GM21390 (cell line): Measurements from ENCODE around the gene MTA1.
A peak's percentile ranks its signal among the peaks of the same experiment; 100 is the strongest.

ENCODE experiments used
- ATAC-seq: cut with Tn5 transposase; IDR thresholded peaks from one replicate; pipeline ENCODE4 v1.9.1; 2021; ENCODE audit not compliant: unreplicated experiment

The MTA1 gene

DNA sequence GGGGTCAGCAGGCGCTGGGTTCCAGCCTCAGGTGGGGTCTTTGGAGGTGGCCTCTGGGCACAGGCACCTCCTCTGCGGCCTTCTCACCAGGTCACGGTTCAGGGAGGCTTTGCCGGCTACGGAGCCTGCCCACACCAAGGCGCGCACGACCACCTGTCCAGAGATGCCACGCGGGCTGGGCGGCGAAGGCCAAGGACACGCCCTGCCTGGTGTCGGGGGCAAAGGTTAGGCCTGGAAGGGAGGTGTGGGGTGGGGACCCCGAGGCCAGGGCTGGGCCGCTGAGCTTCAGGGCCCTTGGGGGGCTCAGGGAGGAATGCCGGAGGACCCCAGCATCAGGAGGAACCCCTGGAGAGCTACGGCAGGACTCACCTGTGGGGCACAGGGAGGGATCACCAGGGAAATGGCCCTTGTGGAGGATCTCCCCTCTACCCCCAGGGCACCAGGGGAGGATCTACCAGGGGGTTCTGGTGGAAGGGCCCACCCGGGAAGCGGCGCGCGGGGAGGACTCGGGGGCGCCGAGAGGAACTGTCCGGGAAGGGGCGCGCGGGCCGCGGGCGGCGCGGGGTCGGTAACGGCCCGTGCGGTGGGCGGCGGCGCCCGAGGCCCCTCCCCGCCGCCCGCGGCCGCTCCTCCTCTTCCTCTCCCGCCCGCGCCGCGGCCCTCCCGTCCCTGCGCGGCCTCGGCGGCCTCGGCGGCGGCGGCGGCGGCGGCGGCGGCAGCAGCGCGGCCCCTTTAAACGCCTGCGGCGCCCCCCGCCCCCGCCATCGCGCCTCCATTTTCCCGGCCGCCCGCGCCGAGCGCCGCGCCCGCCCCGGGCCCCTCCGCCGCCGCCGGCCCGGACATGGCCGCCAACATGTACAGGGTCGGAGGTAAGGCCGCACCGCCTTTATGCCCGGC, at the start of gene MTA1:
TSS of gene MTA1 (plus strand) at position 633 of the 897 bp plus-strand sequence. CDS start at position 842, 209 bp downstream.
- ATAC-seq: peak; percentile 43

DNA sequence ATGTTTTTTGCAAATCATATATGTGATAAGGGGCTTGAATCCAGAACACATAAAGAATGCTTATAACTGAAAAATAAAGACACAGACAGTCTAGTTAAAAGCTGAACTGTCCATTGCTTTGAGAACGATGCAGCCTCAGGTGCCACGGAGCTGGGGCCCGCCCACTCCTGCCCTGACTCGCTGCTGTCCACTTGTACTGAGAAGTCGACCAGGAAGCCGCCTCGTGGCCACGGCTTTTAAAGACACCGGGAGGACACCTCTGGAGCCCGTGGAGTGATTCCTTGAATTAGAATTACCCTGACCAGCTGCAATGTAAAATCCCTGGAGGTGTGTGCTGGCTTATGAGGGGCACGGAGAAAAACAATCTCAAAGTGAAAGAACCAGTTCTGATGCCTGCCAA, 45.2 kb upstream of the MTA1 start:
- ATAC-seq: no peak

DNA sequence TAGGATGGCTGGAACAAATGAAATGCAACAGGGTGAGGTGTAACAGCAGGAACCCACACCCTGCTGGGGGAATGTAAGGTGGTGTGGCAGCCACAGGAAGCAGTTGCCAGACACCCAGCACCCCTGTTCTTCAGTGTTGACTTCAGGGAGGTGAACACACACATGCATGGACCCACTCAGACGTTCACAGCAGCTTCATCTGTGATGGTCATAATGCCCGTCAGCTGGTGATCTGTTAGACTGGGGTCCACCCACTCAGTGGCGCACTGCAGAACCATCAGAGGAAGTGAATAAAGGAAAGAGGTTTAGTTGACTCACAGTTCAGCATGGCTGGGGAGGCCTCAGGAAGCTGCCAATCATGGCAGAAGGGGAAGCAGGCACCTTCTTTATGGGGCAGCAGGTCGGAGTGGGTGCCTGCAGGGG, 44.0 kb upstream of the MTA1 start:
- no peak for ATAC-seq

DNA sequence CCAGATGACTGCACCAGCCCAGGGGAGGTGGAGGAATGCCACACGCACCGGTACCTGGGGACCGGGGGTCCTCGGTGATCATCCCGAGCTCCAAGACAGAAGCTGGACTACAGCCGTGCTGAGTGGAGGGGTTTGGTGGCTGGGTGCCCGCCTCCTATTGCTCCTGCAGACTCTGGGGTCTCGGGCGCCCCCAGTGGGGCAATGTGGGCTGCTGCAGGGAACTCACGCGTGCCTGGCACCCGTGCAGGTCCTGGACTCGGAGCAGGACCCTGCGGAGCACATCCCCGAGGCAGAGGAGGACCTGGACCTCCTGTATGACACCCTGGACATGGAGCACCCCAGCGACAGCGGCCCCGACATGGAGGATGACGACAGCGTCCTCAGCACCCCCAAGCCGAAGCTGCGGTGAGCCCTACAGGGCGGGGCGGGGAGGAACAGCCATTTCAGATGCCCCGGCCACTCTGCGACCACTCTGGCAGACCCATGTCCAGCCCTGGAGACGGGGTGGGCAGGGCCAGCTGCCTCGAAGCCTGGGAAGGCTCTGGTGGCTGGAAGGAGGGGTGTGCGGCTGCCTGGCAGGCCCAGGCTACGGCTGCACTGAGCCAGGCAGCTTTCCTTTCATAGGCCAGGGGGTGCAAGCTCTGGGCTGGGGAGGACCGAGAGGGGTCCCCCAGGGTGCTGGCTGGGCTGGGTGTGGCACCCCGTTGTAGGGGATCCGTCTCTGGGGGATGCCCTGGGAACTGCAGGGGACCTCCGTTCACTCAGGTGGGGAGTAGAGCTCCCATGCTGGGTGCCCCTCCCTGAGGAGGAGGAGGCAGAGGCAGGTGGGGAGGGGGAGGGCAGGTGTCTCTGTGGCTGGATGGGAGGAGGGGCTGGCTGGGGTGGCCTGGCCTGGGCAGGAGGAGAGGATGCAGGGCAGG, 42.8 kb upstream of the MTA1 start:
- ATAC-seq: no peak

DNA sequence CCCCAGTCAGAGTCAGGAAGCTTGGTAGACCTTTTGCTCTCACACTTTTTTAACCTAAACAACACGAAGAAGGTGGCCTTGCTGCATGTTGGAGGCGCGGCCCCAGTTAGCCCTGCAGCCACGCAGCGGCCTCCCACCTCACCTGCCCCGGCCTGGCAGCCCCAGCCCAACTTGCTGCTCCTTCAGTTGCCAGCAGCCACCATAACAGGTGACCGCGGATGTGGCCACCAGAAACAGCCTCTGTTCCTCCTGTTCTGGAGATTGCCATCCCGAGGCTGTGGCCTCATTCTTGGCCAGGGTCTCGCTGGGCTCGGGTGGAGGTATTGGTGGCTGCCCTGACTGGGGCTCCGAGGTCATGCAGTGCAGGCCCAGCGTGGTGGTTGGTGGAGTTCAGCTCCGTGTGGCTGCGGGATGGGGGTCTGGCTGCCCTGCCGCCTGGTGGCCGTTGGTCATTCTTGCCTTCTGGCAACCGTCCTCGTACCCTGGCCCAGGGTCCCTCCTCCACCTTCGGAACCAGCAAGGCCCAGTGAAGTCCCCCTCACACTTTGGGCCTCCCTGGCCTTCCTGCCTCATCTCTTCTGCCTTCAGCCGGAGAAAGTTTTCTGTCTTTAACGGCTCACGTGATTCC, 42.0 kb upstream of the MTA1 start:
- ATAC-seq: no peak

DNA sequence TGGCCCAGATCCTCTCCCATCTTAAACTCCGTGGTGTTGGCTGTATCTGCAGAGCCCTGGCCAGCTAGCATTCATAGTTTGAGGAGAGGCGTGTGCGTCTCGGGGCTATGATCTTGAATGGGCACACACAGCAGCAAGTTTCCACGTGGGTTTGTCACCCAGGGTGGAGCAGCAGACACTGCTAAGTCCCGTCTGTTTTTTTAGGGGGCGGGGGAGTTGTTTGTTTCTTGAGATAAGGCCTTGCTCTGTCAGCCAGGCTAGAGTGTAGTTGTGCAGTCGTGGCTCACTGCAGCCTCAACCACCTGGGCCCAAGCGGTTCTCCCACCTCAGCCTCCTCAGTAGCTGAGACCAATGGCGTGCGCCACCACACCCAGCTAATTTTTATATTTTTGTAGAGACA, 41.4 kb upstream of the MTA1 start:
- ATAC-seq: no peak

DNA sequence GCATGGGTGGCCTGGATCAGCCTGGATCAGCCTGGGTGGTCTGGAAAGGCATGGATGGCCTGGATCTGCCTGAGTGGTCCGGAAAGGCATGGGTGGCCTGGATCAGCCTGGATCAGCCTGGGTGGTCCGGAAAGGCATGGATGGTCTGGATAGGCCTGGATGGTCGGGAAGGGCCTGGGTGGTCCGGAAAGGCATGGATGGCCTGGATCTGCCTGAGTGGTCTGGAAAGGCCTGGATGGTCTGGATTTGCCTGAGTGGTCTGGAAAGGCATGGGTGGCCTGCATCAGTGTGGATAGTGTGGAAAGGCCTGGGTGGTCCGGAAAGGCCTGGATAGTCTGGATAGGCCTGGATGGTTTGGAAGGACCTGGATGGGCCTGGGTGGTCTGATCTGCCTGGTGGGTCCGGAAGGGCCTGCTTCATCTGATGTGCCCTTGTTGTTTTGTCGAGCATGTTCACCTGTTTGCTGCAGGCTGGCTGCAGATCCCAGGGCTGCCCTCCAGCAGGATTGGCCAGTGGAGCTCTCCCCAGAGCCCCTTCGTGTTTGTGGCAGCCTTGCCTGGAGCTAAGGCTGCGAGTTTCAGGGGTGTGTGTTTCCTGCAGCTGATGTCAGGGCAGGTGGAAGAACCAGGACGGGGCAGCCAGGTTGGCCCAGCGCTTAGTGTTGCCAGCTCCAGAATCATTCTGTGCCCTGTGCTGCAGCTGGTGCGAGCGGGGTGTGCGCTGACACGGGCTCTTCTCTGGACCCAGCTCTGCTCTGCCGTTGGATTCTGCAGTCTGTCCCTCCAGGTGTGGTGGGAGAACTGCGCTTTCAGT, 40.5 kb upstream of the MTA1 start:
- ATAC-seq: no peak

DNA sequence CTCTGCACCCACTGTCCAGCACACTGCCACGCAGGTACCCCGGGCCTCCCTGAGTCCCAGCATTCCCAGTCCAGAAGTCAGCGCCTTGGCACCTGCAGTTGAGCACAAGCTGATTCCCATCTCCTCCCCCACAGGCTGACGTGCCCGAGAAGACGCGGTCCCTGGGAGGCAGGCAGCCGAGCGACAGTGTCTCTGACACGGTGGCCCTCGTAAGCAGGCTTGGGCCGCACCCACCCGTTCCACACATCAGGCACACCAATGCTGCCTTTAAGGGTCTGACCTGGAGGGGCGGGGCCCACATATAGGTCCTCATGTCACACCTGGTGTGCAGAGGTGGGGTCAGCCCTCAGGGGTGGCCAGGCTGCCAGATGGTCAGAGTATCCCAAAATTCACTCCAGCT, 39.7 kb upstream of the MTA1 start:
- ATAC-seq: no peak

DNA sequence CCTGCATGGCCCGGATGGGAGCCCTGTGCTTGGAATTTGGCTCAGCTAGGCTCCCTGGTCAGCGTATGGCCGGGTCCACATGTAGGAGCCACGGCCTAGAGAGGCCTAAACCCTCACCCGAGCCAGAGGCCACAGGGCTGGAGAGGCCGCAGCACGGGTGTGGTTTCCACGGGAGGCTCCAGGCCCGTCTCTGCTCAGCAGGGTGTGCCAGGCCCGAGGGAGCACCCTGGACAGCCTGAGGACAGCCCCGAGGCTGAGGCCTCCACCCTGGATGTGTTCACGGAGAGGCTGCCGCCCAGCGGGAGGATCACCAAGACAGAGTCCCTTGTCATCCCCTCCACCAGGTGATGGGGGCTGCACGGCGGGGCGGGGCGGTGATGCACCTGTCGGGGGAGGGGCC, 38.9 kb upstream of the MTA1 start:
- no peak for ATAC-seq

DNA sequence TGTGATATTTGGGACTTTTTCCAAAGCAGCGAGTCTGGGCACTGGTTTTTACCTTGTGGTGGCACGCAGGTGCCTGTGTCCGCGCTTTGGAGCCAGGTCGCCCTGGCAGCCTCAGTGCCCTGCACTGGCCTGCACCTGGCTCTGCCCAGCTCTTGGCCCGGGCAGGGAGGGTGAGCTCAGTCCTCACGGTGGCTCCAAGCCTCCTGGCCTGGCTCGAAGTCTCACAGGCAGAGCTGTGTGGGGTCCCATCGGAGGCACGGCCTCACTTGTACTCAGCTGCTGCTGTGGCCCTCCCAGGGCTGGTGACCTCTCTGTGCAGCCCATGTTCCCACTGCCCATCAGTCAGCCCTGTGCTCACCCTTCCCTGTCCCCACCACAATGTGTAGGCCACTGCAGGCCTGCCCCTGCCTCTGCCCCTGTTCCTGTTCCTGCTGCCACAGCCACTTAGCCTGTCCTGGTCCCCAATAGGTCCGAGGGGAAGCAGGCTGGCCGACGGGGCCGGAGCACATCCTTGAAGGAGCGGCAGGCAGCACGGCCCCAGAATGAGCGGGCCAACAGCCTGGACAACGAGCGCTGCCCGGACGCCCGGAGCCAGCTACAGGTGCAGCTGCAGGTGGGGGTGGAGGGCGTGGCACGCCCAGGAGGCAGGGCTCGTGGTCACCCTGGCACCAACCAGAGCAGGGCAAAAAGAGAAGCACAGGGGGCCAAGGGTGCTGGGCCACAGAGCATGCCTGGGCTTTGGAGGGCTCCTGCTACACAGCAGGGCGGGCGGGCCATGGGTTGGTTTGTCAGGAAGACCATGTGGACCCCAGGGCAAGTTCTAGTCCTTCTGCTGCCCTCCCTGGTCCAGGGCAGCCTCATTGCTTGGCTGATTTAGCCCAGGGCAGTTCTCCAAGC, 37.9 kb upstream of the MTA1 start:
- no peak for ATAC-seq

DNA sequence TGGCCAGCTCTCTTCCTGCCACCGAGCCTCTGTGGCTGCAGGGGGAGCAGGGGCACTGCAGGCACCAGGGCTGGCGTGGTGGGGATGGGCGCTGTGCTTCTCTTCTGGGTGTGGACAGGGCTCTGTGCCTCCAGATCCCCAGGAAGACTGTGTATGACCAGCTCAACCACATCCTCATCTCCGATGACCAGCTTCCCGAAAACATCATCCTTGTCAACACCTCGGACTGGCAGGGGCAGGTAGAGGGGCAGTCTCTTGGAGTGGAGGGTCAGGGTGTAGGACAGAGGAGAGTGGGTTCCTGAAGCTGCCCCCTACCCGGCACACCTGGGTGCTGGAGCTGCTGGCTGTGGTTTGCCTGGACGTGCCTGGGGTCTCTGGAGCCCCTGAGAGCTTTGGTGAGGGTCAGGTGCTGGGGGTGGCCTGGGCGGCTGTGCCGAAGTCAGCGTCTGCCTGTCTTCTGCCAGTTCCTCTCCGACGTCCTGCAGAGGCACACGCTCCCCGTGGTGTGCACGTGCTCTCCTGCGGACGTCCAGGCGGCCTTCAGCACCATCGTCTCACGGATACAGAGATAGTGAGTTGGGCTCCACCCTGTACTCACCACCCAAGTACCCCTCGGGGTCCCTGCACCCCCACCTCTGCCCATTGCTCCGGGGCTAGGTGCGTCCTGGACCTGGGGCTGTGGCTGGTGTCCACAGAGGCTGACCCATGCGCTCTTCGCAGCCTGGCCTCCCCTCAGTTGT, 37.1 kb upstream of the MTA1 start:
- no peak for ATAC-seq

DNA sequence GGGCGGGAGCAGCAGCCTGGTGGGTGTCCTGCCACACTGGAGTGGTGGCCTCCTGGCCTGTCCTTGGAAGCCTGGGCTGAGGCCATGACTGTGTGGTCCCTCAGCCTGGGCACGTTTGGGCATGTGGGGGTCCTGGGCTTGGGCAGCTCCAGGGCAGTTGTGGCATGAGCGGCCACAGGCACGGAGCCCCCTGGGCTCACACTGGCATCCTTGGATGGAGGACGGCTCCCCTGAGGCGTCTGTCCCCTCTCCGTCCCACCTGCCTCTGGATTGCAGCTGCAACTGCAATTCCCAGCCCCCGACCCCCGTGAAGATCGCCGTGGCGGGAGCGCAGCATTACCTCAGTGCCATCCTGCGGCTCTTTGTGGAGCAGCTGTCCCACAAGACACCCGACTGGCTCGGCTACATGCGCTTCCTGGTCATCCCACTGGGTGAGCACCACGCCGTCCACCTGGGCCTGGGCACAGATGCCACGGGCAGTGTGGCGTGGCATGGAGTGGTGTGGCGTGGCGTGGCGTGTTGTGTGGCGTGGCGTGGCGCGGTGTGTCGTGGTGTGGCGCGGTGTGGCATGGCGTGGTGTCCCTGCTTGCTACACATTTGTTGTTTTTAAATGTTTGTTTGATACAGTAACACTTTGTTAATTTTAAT, 36.4 kb upstream of the MTA1 start:
- no peak for ATAC-seq

DNA sequence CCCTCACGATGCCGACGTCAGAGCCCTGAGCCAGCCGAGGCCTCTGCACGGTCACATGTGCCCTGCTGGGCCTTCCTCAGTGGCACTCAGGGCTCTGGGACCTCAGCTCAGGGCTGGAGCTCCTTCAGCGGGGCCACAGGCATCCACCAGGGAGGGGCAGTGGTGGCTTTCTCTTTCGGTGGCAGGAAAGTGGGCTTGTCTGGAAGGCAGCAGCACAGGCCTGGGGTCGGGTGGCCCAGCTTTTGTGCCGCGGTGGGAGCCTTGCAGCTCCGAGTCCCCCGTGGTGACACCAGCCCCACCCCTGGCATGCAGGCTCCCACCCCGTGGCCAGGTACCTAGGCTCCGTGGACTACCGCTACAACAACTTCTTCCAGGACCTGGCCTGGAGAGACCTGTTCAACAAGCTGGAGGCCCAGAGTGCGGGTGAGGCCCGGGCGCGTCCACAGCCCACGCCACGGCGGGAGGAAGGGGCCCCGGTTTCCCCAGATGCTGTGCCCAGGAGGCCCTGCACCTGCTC, 35.5 kb upstream of the MTA1 start:
- no peak for ATAC-seq

DNA sequence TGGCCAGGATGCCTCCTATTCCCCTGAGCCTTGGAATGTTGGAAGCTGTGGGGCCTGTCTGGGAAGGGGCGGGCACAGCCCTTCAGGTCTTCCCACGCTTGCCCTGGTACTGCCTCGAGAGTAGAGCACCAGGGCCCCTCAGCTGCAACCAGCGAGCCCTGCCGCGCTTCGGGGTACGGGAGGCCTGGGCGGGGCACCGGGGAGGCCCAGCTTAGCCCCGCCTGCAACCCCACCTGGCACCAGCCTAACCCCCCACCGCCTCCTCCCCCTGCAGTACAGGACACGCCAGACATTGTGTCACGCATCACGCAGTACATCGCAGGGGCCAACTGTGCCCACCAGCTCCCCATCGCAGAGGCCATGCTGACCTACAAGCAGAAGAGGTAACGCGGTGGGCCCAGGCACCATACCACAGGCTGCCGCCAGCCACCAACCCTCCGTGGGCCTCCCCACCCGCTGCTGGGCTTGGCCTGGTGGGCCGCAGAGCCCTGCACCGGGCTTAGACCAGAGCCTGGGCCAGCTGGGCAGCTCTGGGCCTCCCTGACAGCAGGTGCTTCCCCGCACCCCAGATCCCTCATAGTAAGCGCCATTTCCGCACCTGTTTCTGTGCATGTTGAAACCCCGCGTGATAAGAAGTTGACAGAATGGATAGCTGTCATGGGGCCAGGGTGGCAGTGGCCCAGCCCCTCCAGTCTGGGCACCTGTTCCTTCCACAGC, 34.9 kb upstream of the MTA1 start:
- ATAC-seq: no peak

DNA sequence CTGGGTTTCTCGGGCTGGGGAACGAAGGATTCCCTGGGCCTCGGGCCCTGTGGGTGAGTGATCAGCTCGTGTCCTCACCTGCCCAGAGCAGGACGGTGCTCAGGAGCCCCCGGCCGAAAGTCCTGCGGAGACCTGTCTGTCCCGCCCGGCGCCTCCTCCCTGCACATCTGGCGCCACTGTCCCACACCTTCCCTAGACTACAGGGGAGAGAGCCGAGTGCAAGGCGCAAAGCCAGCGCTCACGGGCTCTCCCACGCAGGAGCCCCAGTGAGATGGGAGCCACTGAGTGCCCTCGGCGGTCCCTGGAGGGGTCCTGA, 34.3 kb upstream of the MTA1 start:
- no peak for ATAC-seq

DNA sequence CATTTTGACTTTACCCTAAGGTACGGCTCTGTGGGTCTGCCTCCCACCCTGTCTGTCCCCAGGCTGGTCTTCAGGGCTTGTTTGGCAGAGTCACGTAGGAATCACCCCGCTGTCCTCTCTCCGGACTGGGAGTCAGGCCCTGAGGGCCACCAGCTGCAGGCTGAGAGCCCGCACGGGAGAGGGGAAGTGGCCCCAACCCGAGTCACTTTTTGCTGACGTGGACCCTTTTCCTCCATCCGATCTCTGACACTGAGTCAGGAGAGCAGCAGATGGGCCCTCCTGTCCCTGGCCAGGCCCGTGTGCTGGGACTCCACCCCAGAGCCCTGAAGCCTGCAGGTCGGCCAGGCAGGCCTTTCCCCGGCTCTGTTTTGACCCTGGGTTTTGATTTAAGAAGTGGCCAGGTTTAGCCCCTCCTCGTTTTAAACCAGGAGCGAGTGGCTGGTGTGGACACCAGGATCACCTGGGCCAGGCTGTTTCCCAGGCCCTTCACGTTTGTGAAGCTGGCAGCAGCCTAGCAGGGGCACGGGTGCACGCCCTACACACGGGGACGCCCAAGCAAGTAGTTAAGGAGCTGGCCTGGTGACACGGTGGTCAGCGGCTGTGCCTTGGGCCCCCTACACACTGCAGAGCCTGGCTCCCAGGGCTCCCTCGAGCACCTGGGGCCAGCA, 33.8 kb upstream of the MTA1 start:
- ATAC-seq: no peak
